ELF-1 (cell line): ENCODE results near the gene CPNE5.
A peak's percentile ranks its signal among the peaks of the same experiment; 100 is the strongest.
"Not testable (repeated sequence)": the region's sequence is repeated elsewhere in the genome, so short reads cannot be mapped to it uniquely, and the experiment has no call there.

ENCODE experiments used
- DNase-seq: peaks from one replicate; pipeline ENCODE4 v3.0.0-alpha.2; 2016; ENCODE audit warnings: low read depth, low spot score

CPNE5 gene

DNA sequence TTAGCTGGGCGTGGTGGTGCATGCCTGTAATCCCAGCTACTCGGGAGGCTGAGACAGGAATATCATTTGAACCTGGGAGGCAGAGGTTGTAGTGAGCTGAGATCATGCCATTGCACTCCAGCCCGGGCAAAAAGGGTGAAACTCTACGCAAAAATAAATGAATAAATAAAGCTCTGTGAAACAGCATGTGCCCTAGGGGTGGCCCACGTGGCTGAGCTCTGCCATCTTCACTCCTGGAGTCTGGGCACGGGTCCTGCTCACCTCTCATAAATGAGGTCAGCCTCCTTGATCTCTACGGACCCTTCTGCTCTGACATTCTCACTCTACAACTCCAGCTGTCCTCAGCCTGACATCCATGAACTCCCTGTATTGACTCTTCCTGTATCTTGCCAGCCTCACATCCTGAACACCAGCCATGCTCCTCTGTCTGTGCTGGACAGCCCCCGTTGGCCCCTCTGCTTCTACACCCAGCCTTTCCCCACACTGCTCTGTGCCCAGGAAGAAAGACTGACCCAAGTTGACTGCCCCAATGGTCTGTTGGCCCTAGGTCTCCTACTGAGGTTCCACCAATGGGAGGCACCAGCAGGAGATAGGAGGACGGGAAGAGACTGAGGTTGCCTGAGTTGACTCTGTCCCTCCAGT lies 21.9 kb downstream of the CPNE5 start:
- no peak for DNase-seq

DNA sequence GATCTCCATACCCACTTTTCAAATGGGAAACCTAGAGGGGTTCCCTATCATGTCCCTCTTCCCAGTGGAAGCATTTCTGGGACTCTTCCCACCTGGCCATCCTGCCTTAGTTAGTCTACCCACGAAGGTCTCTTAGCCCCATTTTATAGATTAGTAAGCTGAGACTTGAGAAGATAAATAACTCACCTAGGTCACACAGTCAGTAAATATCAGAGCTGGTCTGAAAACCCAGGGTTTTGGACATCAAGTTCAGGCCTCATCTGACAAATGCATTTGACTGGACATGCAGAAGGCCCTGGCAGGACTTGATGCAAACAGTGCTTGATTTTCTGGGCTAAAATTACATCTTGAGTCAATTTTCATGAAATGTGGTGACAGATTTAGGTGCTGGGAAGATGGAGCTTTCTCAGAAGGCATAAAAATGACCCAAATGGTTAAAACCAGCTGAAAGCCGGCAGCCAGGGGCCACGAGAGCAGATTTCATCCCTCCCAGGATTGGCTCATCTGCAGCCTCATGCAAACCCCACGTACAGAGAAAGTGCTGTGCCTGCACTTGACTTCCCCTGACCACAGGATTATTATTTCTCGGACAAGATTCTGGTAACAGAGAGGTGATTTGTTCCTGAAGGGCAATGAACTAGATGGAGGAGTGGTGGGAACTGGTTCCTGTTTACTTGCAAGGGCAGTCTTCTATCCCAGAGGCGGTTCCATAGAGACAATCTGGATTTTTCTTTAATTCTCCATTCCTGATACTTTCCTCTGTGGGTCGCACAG lies 23.1 kb downstream of the CPNE5 start:
- no peak for DNase-seq

DNA sequence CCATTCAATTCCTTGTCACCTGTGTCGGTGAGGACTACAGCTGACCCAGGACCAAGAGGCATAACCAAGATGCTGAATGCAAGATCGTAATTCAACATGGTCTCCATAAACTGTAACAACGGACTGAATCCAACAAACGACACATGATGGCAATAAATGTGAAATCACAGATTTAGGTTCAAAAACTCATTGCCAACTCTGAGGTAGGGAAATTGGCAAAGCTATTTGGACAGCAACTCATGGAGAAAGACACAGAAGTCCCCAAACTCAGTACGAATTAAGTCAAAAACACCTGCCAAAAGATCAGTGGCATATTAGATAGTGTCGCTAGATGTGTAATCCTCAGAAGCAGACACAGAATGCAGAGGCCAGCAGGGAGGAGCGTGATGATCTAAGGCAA lies 25.0 kb downstream of the CPNE5 start:
- DNase-seq, result no peak

- no peak for DNase-seq
Measured at GRCh38 chr6:36813526-36813925, 25.7 kb downstream of the CPNE5 start.

GRCh38 chr6:36813047-36813446 lies 26.2 kb downstream of the CPNE5 start:
- not testable (repeated sequence) for DNase-seq

GRCh38 chr6:36809941-36810803 lies 29.1 kb downstream of the CPNE5 start:
- peak; percentile 34 for DNase-seq

DNA sequence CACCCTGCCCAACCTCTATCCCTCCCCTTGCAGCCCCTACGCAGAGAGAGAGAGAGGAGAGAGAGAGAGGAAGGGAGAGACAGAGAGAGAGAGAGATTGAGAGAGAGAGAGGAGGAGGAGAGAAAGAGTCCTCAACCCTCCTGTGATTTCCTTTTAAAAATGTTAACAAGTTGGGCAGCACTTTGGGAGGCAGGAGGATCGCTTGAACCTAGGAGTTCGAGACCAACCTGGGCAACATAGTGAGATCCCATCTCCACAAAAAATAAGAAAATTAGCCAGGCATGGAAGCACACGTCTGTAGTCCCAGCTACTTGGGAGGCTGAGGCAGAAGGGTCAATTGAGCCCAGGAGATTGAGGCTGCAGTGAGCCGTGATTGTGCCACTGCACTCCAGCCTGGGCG lies 30.1 kb downstream of the CPNE5 start:
- DNase-seq, result no peak

- DNase-seq, result no peak
Measured at GRCh38 chr6:36808634-36809033, 30.6 kb downstream of the CPNE5 start.

DNA sequence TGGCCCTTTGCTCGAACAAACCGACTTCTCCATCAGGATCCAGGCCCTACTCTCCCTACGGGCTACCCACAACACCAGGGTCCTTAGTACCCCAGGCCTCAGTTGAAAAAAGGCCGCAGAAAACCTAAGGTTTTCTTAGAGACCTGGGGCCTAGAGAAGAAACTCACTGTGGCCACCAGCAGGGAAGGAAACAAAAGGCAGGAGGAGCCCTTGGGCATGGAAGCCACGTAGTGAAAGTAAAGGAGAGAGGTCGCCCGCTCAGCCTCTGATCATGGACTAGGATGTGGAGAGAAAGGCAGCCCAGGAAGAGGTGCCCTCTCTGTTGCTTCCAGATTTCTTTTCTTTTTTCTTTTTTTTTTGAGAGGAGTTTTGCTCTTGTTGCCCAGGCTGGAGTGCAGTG lies 31.5 kb downstream of the CPNE5 start:
- peak; percentile 70 for DNase-seq

DNA sequence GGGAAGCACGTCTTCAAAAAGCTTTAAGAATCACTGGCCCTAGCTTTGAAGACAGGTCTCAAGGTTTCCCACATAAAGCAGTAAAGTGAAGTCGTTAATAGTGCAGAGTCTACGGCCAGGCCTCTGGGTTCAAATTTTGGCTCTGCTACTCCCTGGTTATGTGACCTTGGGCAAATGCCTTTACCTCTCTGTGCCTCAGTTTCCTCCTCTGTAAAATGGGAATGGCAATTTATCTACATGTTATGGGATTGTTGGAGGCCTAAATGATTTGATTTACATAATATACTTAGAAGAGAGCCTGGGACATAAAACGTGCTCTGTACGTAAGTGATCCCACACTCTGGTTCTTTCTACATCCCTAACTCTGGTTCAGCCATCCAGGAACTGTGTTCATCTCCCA lies 32.1 kb downstream of the CPNE5 start:
- no peak for DNase-seq

- DNase-seq, result peak; percentile 44
Measured at GRCh38 chr6:36805917-36806316, 33.3 kb downstream of the CPNE5 start.

DNA sequence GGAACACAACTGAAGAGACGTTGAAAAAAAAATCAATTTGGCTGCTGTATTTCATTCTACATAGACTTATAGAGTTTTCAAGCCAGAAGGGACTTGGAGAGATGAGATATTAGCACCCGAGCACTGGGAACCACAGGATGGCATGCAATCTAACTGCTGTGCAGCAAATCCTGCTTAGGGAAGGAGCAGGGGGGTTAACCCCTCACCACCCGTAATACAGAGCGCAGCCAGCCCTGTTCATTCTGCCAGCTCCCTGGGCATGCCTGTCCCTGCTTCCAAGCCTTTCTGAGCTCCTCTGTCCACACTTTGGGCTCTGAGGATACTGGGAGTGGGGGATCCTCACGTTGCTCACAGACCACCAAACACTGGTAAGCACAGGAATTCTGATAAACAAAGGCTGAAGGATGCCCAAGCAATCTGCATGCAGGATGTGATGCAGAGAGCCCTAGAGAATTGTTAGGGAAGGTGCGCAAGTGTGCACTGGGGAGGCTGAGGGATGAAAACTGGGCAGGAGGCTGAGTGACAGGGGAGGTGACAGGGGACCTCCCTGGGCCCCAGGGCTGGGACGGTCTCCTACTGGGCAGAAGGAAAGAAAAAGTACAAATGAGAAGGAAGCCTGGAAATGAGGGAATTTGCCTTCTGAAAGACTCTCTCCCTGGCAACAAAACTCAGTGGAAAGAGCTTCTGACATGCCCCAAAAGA lies 34.0 kb downstream of the CPNE5 start:
- no peak for DNase-seq

- DNase-seq, result no peak
Measured at GRCh38 chr6:36804563-36804962, 34.7 kb downstream of the CPNE5 start.

DNA sequence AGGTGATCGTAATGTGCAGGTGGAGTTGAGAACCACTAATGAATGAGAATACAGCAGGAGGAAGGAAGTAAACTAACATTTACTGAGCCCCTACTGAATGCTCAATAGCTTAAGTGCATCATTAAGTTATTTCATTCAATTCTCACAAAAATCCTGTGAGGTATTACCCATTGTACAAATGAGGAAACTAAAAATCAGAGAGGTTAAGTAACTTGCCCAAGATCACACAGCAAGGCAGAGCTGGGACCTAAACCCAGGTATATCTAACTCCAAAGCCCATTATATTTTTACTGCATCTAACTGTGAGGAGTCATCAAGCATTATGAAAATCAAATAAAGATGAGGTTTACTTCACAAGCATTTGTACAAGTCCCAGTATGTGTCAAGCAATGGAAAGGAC lies 35.3 kb downstream of the CPNE5 start:
- DNase-seq, result no peak

DNA sequence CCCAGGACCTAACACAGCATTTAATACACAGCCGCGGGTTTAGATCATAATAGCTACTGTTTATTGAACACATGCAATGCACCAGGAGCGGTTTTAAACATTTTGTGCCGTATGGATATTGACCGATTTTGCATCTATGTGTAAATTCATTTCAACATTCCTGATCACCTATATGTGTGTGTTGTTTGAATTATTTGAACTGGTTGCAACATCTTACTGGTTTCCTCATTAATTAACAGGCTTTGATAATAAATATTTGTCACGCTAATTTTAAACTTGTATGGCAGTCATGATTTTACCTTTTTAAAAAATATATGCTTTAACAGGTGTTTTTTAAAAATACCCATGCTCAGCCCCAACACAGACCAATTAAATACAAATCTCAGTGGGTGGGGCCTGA lies 35.8 kb downstream of the CPNE5 start:
- no peak for DNase-seq

DNA sequence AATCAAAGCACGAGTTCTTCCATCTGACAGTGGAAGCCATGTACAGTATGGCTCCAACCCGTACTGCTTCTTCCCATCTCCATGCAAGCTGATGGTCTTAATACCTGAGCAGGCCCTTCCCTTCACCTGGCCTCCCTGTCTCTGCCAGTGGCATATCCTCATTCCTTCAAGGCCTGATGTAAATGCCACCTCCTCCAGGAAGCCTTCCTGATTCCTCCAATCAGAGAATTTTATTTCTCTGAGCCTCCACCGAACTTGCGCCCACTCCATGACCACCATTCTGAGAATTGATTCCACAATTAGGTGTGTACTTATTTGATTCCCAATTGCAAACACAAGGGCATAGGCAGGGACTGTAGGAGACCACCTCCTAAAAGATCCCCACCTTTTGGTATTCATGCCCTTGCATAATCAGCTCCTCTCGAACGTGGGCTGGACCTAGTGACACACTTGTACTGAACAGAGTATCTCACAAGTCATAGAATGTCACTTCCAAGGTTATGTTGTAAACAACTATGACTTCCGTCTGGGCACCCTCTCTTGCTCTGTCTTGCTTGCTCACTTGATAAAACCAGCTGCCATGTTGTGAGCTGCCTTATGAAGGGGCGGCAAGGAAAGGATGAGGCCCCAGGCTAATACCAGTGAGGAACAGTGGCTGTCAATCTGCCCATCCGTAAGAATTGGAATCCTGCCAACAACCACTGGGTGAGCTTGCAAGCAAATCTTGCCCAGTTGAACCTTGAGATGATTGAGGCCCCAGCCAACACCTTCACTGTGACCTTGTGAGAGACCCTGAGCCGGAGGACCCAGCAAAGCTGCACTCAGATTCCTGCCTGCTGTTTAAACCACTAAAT lies 38.8 kb downstream of the CPNE5 start:
- DNase-seq, result no peak

DNA sequence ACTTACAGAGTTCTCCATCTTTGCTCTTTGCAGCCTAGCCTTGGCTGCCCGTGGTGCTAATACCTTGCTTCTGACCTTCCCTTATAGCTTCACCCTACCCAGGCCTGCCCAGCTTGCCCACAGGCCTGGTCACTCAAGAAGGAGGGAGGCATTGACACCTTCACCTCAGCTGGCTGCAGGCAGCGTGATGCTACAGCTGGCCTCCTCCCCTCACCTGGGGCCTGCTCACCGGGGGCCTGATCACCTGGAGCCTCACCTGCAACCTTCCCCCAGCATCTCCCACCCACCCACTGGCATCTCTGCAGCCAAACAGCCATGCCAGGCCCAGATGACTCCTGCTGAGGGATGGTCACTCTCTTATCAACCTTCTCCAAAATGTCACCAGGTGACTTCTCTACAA lies 40.4 kb downstream of the CPNE5 start:
- DNase-seq, result no peak

DNA sequence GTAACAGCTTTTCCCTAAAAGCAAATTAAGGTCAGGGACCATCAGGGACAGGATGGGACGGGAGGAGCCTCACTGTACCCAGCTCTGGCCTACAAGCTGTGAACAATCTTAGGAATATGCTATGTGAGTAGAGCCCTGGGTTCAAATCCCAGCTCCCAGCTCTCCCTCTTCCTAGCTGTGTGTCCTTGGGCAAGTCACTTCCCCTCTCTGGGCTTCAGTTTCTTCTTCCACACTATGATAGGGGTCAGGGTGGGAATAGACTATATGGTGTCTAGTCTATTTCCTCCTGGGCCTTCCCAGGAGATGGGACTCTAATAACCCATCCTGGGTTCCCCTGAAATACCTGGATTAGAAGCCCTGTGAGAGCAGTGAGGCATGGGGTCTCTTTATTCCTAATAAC lies 41.6 kb downstream of the CPNE5 start:
- DNase-seq, result no peak

DNA sequence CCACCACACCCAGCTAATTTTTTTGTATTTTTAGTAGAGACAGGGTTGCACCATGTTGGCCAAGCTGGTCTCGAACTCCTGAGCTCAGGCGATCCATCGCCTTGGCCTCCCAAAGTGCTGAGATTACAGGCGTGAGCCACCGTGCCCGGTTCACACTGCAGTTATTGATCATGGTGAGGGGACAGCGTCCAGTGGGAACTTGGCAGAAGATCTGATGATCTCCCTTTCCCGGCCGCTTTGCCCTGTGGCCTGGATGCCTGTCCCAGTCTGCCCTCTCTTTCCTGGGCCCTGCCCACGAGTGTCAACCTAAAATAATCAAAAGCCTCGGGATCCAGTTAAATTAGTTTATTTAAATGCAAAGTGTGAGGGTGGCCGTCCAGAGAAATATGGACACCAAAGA lies 42.2 kb downstream of the CPNE5 start:
- no peak for DNase-seq

GRCh38 chr6:36794713-36795065 lies 44.6 kb downstream of the CPNE5 start:
- DNase-seq, result no peak
